Measurements from ENCODE around the gene CNOT3. TPM values are rescaled to one million over a fixed set of nuclear protein-coding genes. Genes with fewer than 3 reads are reported as not detected.
A peak's percentile ranks its signal among the peaks of the same experiment; 100 is the strongest.

Gene CNOT3
- total RNA-seq, 2 donors from 2014 or later, result 59.8 to 73.8 TPM

DNA sequence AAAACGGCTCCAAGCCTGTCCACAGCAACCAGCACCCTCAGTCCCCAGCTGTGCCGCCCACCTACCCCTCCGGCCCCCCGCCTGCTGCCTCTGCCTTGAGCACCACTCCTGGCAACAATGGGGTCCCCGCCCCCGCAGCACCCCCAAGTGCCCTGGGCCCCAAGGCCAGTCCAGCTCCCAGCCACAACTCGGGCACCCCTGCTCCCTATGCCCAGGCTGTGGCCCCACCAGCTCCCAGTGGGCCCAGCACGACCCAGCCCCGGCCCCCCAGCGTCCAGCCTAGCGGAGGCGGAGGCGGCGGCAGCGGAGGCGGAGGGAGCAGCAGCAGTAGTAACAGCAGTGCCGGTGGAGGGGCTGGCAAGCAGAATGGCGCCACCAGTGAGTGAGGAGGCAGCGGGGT is 10.6 kb downstream of the CNOT3 start:
- no peak overlapping the region for H3K4me3 Mint-ChIP-seq
- ATAC-seq, result no peak
- peaks cover 5 to 33% of the 10 kb centered on the region in 2 donors for H3K4me1 Mint-ChIP-seq (ENCODE audit: low read depth in 2 of 2)
- no peak for DNase-seq (ENCODE audit: low spot score)
- H3K9me3 Mint-ChIP-seq, result no peaks in the 10 kb centered on the region
- H3K36me3 Mint-ChIP-seq, result peaks cover 22% of the 10 kb centered on the region
- no peaks in the 10 kb centered on the region for H3K27me3 Mint-ChIP-seq
- no peak overlapping the region for H3K27ac Mint-ChIP-seq

DNA sequence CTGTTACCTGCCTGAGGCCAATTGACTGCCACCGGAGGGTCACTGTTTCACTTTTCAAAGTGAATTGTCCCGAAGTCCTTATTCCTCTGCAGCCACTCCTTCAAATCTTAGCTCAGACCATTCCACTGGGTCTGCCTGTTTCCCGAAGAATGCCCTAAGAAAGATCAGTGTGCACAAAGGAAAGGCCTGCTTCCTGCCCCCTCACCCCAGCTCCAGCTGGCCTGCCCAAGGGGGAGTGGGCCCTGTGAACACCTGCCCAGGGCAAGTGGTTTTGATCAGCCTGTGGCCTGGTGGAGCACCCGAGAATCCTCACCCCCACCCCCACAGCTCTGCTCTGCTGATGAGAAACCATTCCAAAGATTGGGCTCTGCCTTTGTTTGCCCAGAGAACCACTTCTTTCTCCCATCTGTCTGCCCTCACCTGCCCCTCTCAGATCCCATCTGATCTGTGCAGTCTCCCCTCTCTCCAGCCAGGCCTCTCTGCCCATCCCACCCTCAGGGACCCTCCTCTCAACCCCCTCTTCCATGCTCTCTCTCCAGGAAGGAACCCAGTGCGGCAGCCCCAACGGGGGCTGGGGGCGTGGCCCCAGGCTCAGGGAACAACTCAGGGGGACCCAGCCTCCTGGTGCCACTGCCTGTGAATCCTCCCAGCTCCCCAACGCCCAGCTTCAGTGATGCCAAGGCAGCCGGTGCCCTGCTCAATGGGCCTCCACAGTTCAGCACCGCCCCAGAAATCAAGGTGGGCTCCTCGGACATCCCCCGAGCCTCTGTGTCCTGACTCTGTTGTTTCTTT is 11.7 kb downstream of the CNOT3 start:
- DNase-seq (ENCODE audit: low spot score) (no peak), ATAC-seq (no peak)
- H3K27me3 Mint-ChIP-seq, result no peaks in the 10 kb centered on the region
- H3K4me3 Mint-ChIP-seq, result no peak overlapping the region
- H3K36me3 Mint-ChIP-seq, result peaks cover 13% of the 10 kb centered on the region
- H3K27ac Mint-ChIP-seq, result no peak overlapping the region
- peaks cover 6 to 32% of the 10 kb centered on the region in 2 donors for H3K4me1 Mint-ChIP-seq (ENCODE audit: low read depth in 2 of 2)
- no peaks in the 10 kb centered on the region for H3K9me3 Mint-ChIP-seq

DNA sequence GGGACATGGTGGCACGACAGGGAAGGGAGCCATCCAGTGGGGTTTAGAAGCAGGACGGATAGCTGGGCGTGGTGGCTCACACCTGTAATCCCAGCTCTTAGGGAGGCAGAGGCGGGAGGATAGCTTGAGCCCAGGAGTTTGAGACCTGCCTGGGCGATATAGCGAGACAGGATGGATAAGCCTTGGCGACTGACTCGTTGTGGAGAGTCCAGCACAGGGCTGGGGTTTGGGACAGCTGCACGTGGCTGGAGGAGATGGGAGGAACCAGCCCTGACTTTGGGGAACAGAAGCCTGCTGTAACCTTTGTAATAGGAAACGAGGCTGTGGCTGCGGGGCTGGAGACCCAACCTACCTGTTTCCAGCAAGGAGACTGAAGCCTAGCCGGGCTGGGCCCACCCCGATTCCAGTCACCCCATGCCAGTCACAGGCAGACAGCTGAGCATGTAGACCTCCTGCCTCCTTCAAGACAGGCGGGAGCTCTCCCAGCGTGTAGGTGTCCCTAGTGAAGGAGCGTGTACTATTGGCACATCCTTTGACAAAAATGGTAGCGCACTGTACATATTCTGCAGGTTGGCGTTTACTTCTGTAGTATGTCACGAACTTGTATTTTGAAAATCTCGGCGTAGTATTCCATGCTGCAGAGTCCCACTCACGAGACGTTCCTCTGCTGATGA is 13.9 kb downstream of the CNOT3 start:
- DNase-seq (ENCODE audit: low spot score) (no peak), ATAC-seq (no peak)
- Mint-ChIP-seq H3K36me3 (peaks cover 6% of the 10 kb centered on the region), H3K9me3 (no peaks in the 10 kb centered on the region), H3K27ac (peak overlapping the region in 1 of 2 donors; percentile 56), H3K4me3 (no peak overlapping the region), H3K4me1 (ENCODE audit: low read depth in 2 of 2) (peaks cover 13 to 27% of the 10 kb centered on the region in 2 donors), H3K27me3 (no peaks in the 10 kb centered on the region)

DNA sequence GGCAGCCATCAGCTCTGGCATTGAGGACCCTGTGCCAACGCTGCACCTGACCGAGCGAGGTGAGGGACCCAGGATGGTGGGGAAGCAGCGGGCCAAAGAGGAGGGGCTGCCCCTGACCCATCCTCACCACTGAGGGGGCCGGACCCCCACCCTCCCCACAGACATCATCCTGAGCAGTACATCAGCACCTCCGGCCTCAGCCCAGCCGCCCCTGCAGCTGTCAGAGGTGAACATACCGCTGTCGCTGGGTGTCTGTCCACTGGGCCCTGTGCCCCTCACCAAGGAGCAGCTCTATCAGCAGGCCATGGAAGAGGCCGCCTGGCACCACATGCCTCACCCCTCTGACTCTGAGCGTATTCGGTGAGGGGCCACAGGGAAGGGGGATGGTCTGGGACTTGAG is 14.7 kb downstream of the CNOT3 start:
- no peaks in the 10 kb centered on the region for H3K9me3 Mint-ChIP-seq
- DNase-seq (ENCODE audit: low spot score) (no peak), ATAC-seq (no peak)
- H3K27me3 Mint-ChIP-seq, result no peaks in the 10 kb centered on the region
- no peak overlapping the region for H3K4me3 Mint-ChIP-seq
- H3K27ac Mint-ChIP-seq, result no peak overlapping the region
- H3K36me3 Mint-ChIP-seq, result peaks cover 12% of the 10 kb centered on the region
- peaks cover 20 to 29% of the 10 kb centered on the region in 2 donors for H3K4me1 Mint-ChIP-seq (ENCODE audit: low read depth in 2 of 2)

DNA sequence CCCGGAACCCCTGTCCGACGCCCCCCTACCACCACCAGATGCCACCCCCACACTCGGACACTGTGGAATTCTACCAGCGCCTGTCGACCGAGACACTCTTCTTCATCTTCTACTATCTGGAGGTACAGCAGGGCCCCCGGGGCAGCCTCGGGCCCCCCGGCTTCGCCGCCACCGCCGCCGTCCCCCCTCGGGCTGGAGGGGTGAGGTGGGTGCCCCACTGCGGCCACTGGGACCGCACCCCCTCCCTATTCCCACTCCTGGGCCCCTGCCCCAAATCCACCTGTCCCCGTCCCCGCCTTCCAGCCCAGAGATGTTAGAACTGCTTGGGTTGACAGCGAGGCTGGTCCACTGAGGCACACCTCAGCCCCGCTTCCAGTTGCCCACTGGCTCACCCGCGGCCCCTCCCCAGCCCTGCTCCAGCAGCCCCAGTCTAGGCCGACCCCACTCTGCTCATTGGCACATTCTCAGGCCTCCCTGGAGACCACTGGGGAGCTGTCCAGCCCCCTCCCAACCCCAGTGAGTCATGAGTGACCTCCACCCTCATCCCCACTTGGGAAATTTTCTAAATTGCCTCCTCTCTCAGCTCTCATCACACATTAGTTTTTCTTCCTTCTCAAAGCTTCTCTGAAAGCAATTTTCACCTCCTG is 15.4 kb downstream of the CNOT3 start:
- peaks cover 12% of the 10 kb centered on the region for H3K36me3 Mint-ChIP-seq
- peaks cover 20 to 30% of the 10 kb centered on the region in 2 donors for H3K4me1 Mint-ChIP-seq (ENCODE audit: low read depth in 2 of 2)
- H3K9me3 Mint-ChIP-seq, result no peaks in the 10 kb centered on the region
- H3K27ac Mint-ChIP-seq, result peak overlapping the region in 1 of 2 donors; percentile 49
- H3K4me3 Mint-ChIP-seq, result no peak overlapping the region
- no peak for ATAC-seq
- DNase-seq (ENCODE audit: low spot score), result no peak
- no peaks in the 10 kb centered on the region for H3K27me3 Mint-ChIP-seq

DNA sequence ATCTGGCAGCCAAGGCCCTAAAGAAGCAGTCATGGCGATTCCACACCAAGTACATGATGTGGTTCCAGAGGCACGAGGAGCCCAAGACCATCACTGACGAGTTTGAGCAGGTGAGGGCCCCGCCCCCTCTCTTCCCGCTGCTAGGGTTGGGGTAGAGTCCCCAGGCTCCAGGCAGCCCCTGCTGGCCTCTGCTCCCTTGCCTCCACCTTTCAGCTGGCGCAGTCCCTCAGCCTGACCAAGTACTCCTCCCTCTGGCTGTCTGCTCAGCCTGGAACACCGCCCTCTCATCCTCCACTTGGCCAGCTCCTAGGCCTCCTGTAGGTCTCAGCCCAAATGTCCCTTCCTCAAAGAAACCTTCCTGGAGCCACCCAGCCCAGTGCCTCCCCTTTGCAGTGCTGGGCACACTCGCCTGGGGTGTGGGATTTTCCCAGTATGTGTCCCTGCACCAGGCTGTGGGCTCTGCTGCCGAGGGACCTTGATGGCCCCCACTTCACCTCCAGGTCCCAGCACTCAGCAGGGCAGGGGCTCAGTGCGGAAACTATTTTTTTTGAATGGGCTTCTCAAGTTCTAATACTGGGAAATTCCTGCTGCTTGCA is 16.3 kb downstream of the CNOT3 start:
- H3K36me3 Mint-ChIP-seq, result peaks cover 12% of the 10 kb centered on the region
- peak overlapping the region; percentile 39 to 49 for H3K27ac Mint-ChIP-seq
- H3K9me3 Mint-ChIP-seq, result no peaks in the 10 kb centered on the region
- no peaks in the 10 kb centered on the region for H3K27me3 Mint-ChIP-seq
- no peak for DNase-seq (ENCODE audit: low spot score)
- peaks cover 29 to 36% of the 10 kb centered on the region in 2 donors for H3K4me1 Mint-ChIP-seq (ENCODE audit: low read depth in 2 of 2)
- no peak overlapping the region for H3K4me3 Mint-ChIP-seq
- no peak for ATAC-seq

DNA sequence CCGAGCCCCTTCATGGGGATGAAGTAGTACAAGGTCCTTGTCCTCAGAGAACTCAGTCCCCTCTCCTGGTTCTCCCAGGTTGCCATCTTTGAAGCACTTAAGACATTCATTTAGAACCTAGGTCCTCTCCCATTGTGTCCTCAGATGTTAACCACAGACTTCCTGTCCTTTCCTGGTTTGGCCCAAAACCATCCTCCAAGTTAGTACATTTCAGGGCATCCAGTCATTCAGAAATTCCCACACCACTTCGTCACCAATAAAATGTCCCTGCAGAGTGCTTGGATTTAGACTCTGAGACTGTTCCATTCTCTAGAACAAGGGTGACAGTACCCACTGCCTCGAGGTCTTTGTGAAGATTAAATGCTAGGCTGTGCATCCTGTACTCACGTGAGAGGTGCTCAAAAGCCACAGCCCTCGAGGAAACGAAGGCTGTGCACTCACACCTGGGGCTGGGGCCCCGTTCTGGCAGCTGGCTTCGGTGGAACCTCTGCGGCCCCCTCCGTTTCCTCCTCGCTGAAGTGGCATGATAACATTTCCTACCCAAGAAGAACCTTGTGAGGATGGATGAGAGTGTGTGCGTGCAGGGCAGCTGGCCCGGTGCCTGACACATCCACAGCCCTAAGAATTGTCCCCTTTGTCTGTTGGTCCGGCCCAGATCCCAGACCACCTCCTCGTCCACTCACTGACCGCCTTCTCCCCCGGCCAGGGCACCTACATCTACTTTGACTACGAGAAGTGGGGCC is 17.2 kb downstream of the CNOT3 start:
- no peaks in the 10 kb centered on the region for H3K9me3 Mint-ChIP-seq
- H3K36me3 Mint-ChIP-seq, result peaks cover 9% of the 10 kb centered on the region
- ATAC-seq, result no peak
- H3K4me3 Mint-ChIP-seq, result no peak overlapping the region
- no peaks in the 10 kb centered on the region for H3K27me3 Mint-ChIP-seq
- peaks cover 36 to 39% of the 10 kb centered on the region in 2 donors for H3K4me1 Mint-ChIP-seq (ENCODE audit: low read depth in 2 of 2)
- peak overlapping the region; percentile 39 to 77 for H3K27ac Mint-ChIP-seq
- no peak for DNase-seq (ENCODE audit: low spot score)

DNA sequence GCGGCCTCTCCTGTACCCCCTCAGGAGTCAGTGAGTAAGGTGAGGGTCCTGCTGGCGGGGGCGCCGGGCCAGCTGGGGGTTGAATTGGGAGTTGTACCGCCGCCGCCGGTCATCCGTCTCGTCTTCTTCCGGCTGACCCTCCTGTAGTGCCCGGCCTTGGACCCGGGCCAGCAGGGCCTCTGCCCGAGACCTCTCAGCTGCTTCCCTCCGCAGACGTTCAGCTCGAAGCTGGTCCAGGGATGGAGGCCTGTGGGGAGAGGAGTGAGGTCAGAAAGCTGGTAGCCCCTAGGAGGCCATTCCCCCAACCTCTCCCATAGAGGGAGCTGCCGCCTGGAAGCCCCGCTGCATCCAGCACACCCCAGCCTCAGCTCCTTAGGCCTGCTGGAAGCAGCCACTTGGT is 18.1 kb downstream of the CNOT3 start:
- ATAC-seq, result no peak
- H3K9me3 Mint-ChIP-seq, result no peaks in the 10 kb centered on the region
- peaks cover 6% of the 10 kb centered on the region for H3K36me3 Mint-ChIP-seq
- no peak overlapping the region for H3K27ac Mint-ChIP-seq
- H3K4me3 Mint-ChIP-seq, result no peak overlapping the region
- no peaks in the 10 kb centered on the region for H3K27me3 Mint-ChIP-seq
- DNase-seq (ENCODE audit: low spot score), result no peak
- H3K4me1 Mint-ChIP-seq (ENCODE audit: low read depth in 2 of 2), result peaks cover 40 to 42% of the 10 kb centered on the region in 2 donors

DNA sequence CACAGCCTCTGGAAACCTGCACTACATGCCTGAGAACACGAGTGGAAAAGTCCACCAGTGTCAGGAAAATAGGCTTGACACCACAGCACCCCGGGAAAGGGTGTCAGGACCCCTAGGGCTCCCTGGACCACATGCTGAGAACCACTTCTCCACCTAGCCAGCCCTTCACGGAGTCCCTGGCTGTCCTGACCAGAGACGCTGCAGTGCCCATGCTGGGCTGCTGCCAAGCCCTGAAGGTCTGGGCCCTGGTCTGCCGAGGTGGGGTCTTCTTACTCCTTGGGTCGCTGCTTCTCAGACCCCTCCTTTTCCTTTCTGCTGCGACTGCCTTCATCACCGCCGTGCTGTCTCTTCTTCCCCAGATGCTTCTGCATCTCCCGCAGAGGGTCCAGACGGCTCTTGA is 18.9 kb downstream of the CNOT3 start:
- Mint-ChIP-seq H3K4me3 (no peak overlapping the region), H3K4me1 (ENCODE audit: low read depth in 2 of 2) (peaks cover 42 to 46% of the 10 kb centered on the region in 2 donors), H3K27ac (no peak overlapping the region), H3K9me3 (no peaks in the 10 kb centered on the region), H3K27me3 (no peaks in the 10 kb centered on the region), H3K36me3 (peaks cover 6% of the 10 kb centered on the region)
- no peak for ATAC-seq
- no peak for DNase-seq (ENCODE audit: low spot score)

DNA sequence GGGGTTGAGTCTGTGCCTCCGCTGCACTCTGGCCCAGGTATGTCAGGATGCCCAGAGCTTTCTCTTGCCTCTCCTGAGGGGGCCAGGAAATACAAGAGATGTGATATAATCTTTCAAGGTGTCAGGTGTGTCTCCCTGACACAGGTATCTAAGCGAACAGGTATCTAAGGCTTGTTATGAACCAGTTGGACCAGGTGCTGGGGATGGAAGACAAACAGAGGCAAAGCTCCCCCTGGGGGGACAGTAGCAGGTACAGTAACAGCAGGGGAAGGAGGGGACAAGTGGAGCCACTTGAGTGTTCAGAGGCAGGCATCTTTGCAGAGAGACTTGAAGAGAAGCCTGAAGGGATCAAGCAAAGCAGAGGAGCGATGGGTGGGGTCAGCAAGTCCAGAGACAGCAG is 19.4 kb downstream of the CNOT3 start:
- DNase-seq (ENCODE audit: low spot score) (no peak), ATAC-seq (no peak)
- no peak overlapping the region for H3K27ac Mint-ChIP-seq
- no peaks in the 10 kb centered on the region for H3K9me3 Mint-ChIP-seq
- H3K4me3 Mint-ChIP-seq, result peak overlapping the region; percentile 47
- peaks cover 42 to 46% of the 10 kb centered on the region in 2 donors for H3K4me1 Mint-ChIP-seq (ENCODE audit: low read depth in 2 of 2)
- no peaks in the 10 kb centered on the region for H3K27me3 Mint-ChIP-seq
- H3K36me3 Mint-ChIP-seq, result peaks cover 6% of the 10 kb centered on the region

DNA sequence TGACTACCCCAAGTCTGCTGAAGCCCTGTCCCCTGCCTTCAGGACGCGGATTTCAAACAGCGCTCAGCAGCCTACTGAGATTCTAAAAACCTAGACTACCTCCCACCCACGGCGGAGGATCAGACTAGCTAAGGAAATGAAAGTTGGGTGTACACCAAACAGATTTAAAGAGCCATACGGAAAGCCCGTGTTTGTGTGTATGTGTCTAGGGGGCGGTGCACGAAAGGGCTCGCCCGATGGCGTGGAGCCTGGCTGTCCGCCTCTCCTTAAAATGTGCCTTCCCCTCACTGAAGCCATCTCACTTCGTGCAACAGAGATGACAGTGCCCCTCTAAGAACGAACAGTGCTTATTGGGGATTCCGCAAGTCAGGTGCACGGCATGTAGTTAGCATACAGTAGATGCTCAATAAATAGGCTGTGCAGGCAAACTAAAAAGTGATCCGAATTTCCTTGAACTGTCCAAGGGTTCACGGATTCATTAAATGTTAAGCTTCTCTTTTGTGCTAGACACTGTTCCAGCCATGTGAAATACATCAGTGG is 21.3 kb downstream of the CNOT3 start:
- no peak for ATAC-seq
- peak overlapping the region; percentile 95 to 97 for H3K27ac Mint-ChIP-seq
- peak overlapping the region; percentile 94 for H3K4me3 Mint-ChIP-seq
- no peaks in the 10 kb centered on the region for H3K9me3 Mint-ChIP-seq
- DNase-seq (ENCODE audit: low spot score), result no peak
- H3K36me3 Mint-ChIP-seq, result peaks cover 6% of the 10 kb centered on the region
- H3K27me3 Mint-ChIP-seq, result no peaks in the 10 kb centered on the region
- peaks cover 44 to 56% of the 10 kb centered on the region in 2 donors for H3K4me1 Mint-ChIP-seq (ENCODE audit: low read depth in 2 of 2)

DNA sequence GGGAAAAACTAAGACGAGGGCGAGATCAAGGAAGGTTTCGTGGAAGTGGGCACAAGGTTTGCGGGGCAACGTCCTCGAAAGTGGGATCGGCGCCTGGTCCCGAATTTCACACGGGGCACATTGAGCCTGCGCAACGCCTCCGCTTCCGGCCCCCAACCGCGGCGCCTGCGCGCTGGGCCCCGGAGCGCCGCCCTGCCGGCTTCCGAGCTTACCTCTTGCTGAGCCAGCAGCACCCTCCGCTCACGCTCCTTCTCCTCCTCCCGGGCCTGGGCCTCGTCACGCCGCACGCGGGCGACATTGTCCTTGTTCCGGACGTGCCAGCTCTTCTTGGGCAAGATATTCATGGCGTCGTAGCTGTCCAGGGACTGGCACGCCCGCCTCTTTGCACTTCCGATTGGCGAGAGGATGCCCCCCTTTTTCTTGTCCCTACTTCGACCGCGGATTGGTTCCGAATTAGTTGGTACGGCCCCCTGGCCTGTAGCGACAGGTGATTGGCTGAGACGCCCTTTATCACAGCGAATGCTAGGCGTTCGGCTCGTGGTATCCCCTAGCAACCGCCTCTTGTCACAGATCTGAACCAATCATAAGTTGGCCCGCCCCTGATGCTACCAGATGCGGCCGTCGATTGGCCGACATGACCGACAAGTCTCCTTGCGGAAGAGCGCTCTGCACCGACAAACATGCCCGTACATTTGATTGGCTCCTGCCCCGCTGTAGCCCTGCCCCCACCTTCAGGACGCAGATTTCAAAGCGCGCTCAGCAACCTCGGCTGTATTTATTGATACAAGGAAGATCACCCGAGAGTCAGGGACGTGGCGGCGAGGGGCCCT is 22.0 kb downstream of the CNOT3 start, which contains the start of gene LENG1:
LENG1 (minus strand) TSS at position 370 of the 830 bp plus-strand sequence; CDS start at position 344, 26 bp downstream.
- ATAC-seq (peak; percentile 95 to 96), DNase-seq (ENCODE audit: low spot score) (peak; percentile 100)
- H3K27me3 Mint-ChIP-seq, result no peaks in the 10 kb centered on the region
- H3K36me3 Mint-ChIP-seq, result peaks cover 6% of the 10 kb centered on the region
- H3K27ac Mint-ChIP-seq, result peak within 1 kb of the TSS; percentile 95 to 97
- H3K4me3 Mint-ChIP-seq, result peak within 1 kb of the TSS; percentile 94
- H3K9me3 Mint-ChIP-seq, result no peaks in the 10 kb centered on the region
- H3K4me1 Mint-ChIP-seq (ENCODE audit: low read depth in 2 of 2), result peaks cover 48 to 56% of the 10 kb centered on the region in 2 donors

Measured in natural killer cell treated with Interleukin-12 subunit alpha and Interleukin-12 subunit beta and Interleukin-15 and Interleukin-18, amount 100 ng/mL, for 72 hours (primary cell).